PFSK-1 (cell line): ENCODE results near the gene HACD4.

Experiments
- POLR2AphosphoS5 ChIP-seq: IDR thresholded peaks from 2 replicates; pipeline ENCODE4 v1.6.1; 2012; ENCODE audit warnings: low read depth, mild to moderate bottlenecking, control low read depth, low read length, moderate library complexity
- REST ChIP-seq, 2 experiments: IDR thresholded peaks; 2 replicates each; pipeline versions ENCODE4 v1.6.1 to v1.8.0; 2011 to 2012; ENCODE audit warnings: low read depth in 2 of 2, low read length in 2 of 2, control low read depth in 1 of 2, inconsistent platforms in 1 of 2, mild to moderate bottlenecking in 1 of 2, moderate library complexity in 1 of 2; ENCODE audit not compliant: insufficient read depth in 1 of 2
- SIN3A ChIP-seq: IDR thresholded peaks from 2 replicates; pipeline ENCODE4 v1.6.1; 2012; ENCODE audit warnings: mild to moderate bottlenecking, low read length, moderate library complexity, borderline replicate concordance; ENCODE audit not compliant: insufficient read depth
- TAF1 ChIP-seq: IDR thresholded peaks from 2 replicates; pipeline ENCODE4 v1.6.1; 2012; ENCODE audit warnings: low read length, control low read depth, borderline replicate concordance; ENCODE audit not compliant: insufficient read depth

GRCh38 chr9:20994486-20994885 is 37.0 kb downstream of the HACD4 start:
- TF ChIP-seq SIN3A (no peak), REST (IDR thresholded peaks at IDR 0.05; ENCODE audit: insufficient read depth in 1 of 2, low read depth in 2 of 2, low read length in 2 of 2) (no peak), TAF1 (no peak), POLR2AphosphoS5 (no peak)
